C4-2B (cell line): ENCODE measurements around the gene MESP1.
A peak's percentile ranks its signal among the peaks of the same experiment; 100 is the strongest.
"Not testable (repeated sequence)": the region's sequence is repeated elsewhere in the genome, so short reads cannot be mapped to it uniquely, and the experiment has no call there.

Experiments used
- H3K27ac ChIP-seq: fragments of 450-650 bp; 2 replicates; pipeline ENCODE4 v1.5.1; 2017
- CTCF ChIP-seq: fragments of 450-650 bp; conservative IDR thresholded peaks from 2 replicates; pipeline ENCODE4 v1.5.1; 2017; ENCODE audit warnings: mild to moderate bottlenecking
- ZFX ChIP-seq: fragments of 450-650 bp; IDR thresholded peaks from 2 replicates; pipeline ENCODE4 v1.6.1; 2017

The MESP1 gene

GRCh38 chr15:89783861-89784685, 33.0 kb upstream of the MESP1 start:
- H3K27ac ChIP-seq, result no peak overlapping the region
- TF ChIP-seq ZFX (no peak), CTCF (no peak)

GRCh38 chr15:89783111-89783860, 32.2 kb upstream of the MESP1 start:
- no peak overlapping the region for H3K27ac ChIP-seq
- TF ChIP-seq CTCF (no peak), ZFX (no peak)

- H3K27ac ChIP-seq, result not testable (repeated sequence)
Observed at GRCh38 chr15:89782619-89782950, 31.5 kb upstream of the MESP1 start.

GRCh38 chr15:89781891-89782618, 31.0 kb upstream of the MESP1 start:
- H3K27ac ChIP-seq, result no peak overlapping the region
- TF ChIP-seq CTCF, result no peak
- TF ChIP-seq ZFX, result no peak

- TF ChIP-seq ZFX (no peak), CTCF (no peak)
- peak overlapping the region; percentile 13; the same call in 1 of the 2 replicates for H3K27ac ChIP-seq
Observed at GRCh38 chr15:89781055-89781454, 30.0 kb upstream of the MESP1 start.

GRCh38 chr15:89780601-89781000, 29.6 kb upstream of the MESP1 start:
- H3K27ac ChIP-seq, result peak overlapping the region; percentile 13
- TF ChIP-seq CTCF, result no peak
- no peak for TF ChIP-seq ZFX

GRCh38 chr15:89778861-89779260, 27.8 kb upstream of the MESP1 start:
- TF ChIP-seq CTCF (no peak), ZFX (no peak)

More at GRCh38 chr15:89778861-89779260, 27.8 kb upstream of the MESP1 start:
- H3K27ac ChIP-seq, result no peak overlapping the region
